K562 (cell line): ENCODE measurements around the gene ARMC8. TPM values are rescaled to one million over a fixed set of nuclear protein-coding genes. Genes with fewer than 3 reads are reported as not detected.

Experiments
- CCNT2 ChIP-seq: IDR thresholded peaks from 2 replicates; pipeline ENCODE4 v1.6.1; 2011; ENCODE audit warnings: borderline replicate concordance, low read depth, mild to moderate bottlenecking, moderate library complexity, mixed read lengths, low read length; ENCODE audit not compliant: insufficient read length; ENCODE audit errors: extremely low read depth
- DIDO1 ChIP-seq: fragments of 450-650 bp; IDR thresholded peaks from 2 replicates; pipeline ENCODE4 v1.6.1; 2016; ENCODE audit warnings: low read depth, missing biosample characterization, missing genetic modification characterization
- FOXK2 ChIP-seq, 2 experiments: fragments of 450-650 bp; IDR thresholded peaks in 1 of 2; conservative IDR thresholded peaks in 1 of 2; 2 replicates each; pipeline ENCODE4 v1.6.1; 2016; ENCODE audit warnings: low read depth in 2 of 2, mild to moderate bottlenecking in 1 of 2
- HNRNPL ChIP-seq: fragments of 200-400 bp; formaldehyde crosslinking; IDR thresholded peaks from 2 replicates; pipeline ENCODE4 v1.6.1; 2017; ENCODE audit warnings: low read depth, mild to moderate bottlenecking, low read length
- ID3 ChIP-seq, 2 experiments: fragments of 250-450 bp in 1 of 2; fragments of 450-650 bp in 1 of 2; sonication (Bioruptor Pico) in 1 of 2; IDR thresholded peaks; 2 replicates each; pipeline versions ENCODE4 v1.6.1 to v1.8.0; 2016 to 2021; ENCODE audit warnings: mild to moderate bottlenecking in 2 of 2, moderate library complexity in 2 of 2, missing compliant biosample characterization in 1 of 2, missing genetic modification characterization in 1 of 2
- KAT7 ChIP-seq: sonication (generic); formaldehyde crosslinking; IDR thresholded peaks from 2 replicates; pipeline ENCODE4 v1.8.0; 2022; ENCODE audit warnings: missing genetic modification reagents, mild to moderate bottlenecking, borderline replicate concordance
- RFX5 ChIP-seq: IDR thresholded peaks from 2 replicates; pipeline ENCODE4 v1.6.1; 2011; ENCODE audit warnings: low read depth, mild to moderate bottlenecking, improper control_type of control experiment, low read length
- THRB ChIP-seq: fragments of 450-650 bp; formaldehyde crosslinking; conservative IDR thresholded peaks from 2 replicates; pipeline ENCODE4 v1.4.0; 2022; ENCODE audit warnings: mild to moderate bottlenecking, missing genetic modification characterization
- YY1 ChIP-seq, 3 experiments: IDR thresholded peaks; 2 replicates each; pipeline ENCODE4 v1.6.1; 2011; ENCODE audit warnings: low read length in 2 of 3, mild to moderate bottlenecking in 2 of 3, moderate library complexity in 2 of 3, borderline replicate concordance in 1 of 3, control low read depth in 1 of 3, low read depth in 1 of 3; ENCODE audit not compliant: insufficient read depth in 3 of 3, insufficient replicate concordance in 2 of 3, control insufficient read depth in 1 of 3, insufficient read length in 1 of 3; ENCODE audit errors: extremely low read depth in 1 of 3
- ZFX ChIP-seq: sonication (generic); formaldehyde crosslinking; IDR thresholded peaks from 2 replicates; pipeline ENCODE4 v1.8.0; 2022; ENCODE audit warnings: mild to moderate bottlenecking, missing genetic modification reagents, moderate library complexity
- ZKSCAN8 ChIP-seq: fragments of 200-800 bp; sonication (Bioruptor generic); IDR thresholded peaks from 2 replicates; pipeline ENCODE4 v1.6.1; 2016; ENCODE audit warnings: missing genetic modification characterization, missing compliant biosample characterization
- polyA plus RNA-seq, 8 experiments: library from polyadenylated mRNA; depleted of rRNA in 4 of 8; stranded (reverse) in 5 of 8; unstranded in 3 of 8; fragments of >200 nt; fragmentation: Nextera tagmentation in 2 of 8; fragmentation: Illumina TruSeq in 1 of 8; extraction: Ambion mirVana in 2 of 8; extraction: Trizol in 1 of 8; gene quantifications; 2 replicates each; pipeline versions ENCODE4 v1.2.1 to v1.2.3, GENCODE V29; 2011 to 2014; ENCODE audit warnings: inconsistent platforms in 1 of 8, missing spikeins in 1 of 8
- total RNA-seq, 7 experiments: library from RNA; depleted of rRNA in 6 of 7; stranded (reverse); fragments of >200 nt in 6 of 7; fragmentation: Illumina TruSeq in 2 of 7; extraction: Trizol in 2 of 7; gene quantifications; 2 replicates each; pipeline versions ENCODE4 v1.2.1 to v1.2.3, GENCODE V29; 2011 to 2021; ENCODE audit warnings: low replicate concordance in 1 of 7

The ARMC8 gene
- total and polyA plus RNA-seq, 9 of the 15 experiments (the other 6 are each of a cell fraction or from before 2014, with no cell fraction given), result 22.4 to 76.1 (median 37.3) TPM

DNA sequence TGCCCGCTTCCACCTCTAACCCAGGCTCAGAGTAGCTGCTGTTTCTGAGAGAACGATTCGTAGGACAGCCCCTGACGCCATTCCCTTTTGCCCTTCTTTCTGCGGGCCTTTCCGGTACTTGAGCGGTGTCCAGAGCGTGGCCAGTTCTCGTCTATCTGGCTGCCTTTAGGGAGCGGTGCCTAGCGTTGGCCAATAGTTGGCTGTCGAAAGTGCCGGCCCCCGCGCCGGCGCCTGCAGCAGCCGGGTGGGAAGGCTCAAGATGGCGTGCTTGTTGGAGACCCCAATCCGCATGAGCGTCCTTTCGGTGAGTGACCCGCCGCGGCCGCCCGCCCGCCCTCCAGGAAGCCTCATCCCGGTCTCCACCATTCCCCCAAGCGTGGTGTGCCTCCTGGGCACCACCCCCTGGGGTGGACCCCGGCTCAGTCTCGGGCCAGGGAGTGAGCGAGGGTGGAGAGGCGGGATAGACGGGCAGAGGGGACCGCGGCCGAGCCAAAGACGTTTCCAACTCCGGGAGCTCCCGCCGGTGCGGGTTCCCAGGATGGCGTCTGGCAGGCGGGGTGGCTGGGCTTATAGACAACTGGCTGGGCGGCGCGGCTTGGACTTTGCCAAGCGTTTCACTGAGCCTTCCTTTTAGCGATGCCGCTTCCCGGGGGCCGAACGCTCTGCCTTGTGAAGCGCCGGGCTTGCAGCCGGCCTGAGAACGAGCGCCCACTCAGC lies at the start of gene ARMC8 (continued):
- TF ChIP-seq ID3 (CRISPR knock-in tag; IDR thresholded peaks at IDR 0.05) (no peak), ID3 (tag; IDR thresholded peaks at IDR 0.05) (0 out of 2 replicates have a peak, but pooled peaks have one; percentile 57), ZKSCAN8 (CRISPR knock-in tag) (no peak), YY1 (IDR thresholded peaks at IDR 0.05; ENCODE audit: borderline replicate concordance in 1 of 3, control insufficient read depth in 1 of 3, extremely low read depth in 1 of 3, insufficient read depth in 3 of 3, insufficient read length in 1 of 3, insufficient replicate concordance in 2 of 3, low read depth in 1 of 3, low read length in 2 of 3) (peak; percentile 56 to 91 (median 85)), ZFX (CRISPR knock-in tag) (peak; percentile 11; the same call in 1 of the 2 replicates), KAT7 (CRISPR knock-in tag) (peak; percentile 71; the same call in 1 of the 2 replicates), CCNT2 (peak; percentile 42), DIDO1 (peak; percentile 94), RFX5 (no peak), HNRNPL (0 out of 2 replicates have a peak, but pooled peaks have one; percentile 42), THRB (CRISPR knock-in tag) (no peak), FOXK2 (conservative IDR thresholded peaks at IDR 0.05 in 1 of 2, IDR thresholded peaks at IDR 0.05 in 1 of 2; ENCODE audit: low read depth in 2 of 2) (no peak)
